Smooth muscle cell (in vitro differentiated cells): ENCODE measurements around the gene ABLIM2. TPM values are rescaled to one million over a fixed set of nuclear protein-coding genes. Genes with fewer than 3 reads are reported as not detected.

Source experiments
- DNase-seq: peaks from one replicate; lab custom pipeline; 2025; ENCODE audit not compliant: unreplicated experiment; lab: John Stamatoyannopoulos, UW
- H2AFZ ChIP-seq: fragments of 200-600 bp; sonication (generic); 2 replicates; pipeline ENCODE4 v1.6.0; 2016; ENCODE audit warnings: antibody characterized with exemption, low read depth, mild to moderate bottlenecking
- H3F3A ChIP-seq: fragments of 200-600 bp; sonication (generic); 2 replicates; pipeline ENCODE4 v1.6.0; 2017; ENCODE audit warnings: antibody characterized with exemption, low read depth
- H3K27ac ChIP-seq: fragments of 200-600 bp; sonication (generic); 2 replicates; pipeline ENCODE4 v1.5.1; 2016; ENCODE audit warnings: low read depth, mild to moderate bottlenecking
- H3K27me3 ChIP-seq: fragments of 200-600 bp; sonication (generic); 2 replicates; pipeline ENCODE4 v1.6.1; 2016; ENCODE audit warnings: low read depth, mild to moderate bottlenecking
- H3K36me3 ChIP-seq: fragments of 200-600 bp; sonication (generic); 2 replicates; pipeline ENCODE4 v1.5.1; 2016; ENCODE audit warnings: low read depth
- H3K4me1 ChIP-seq: fragments of 200-600 bp; sonication (generic); 2 replicates; pipeline ENCODE4 v1.5.1; 2016; ENCODE audit warnings: low read depth
- H3K4me2 ChIP-seq: fragments of 200-600 bp; sonication (generic); 2 replicates; pipeline ENCODE4 v1.6.0; 2016; ENCODE audit warnings: mild to moderate bottlenecking
- H3K4me3 ChIP-seq: fragments of 200-600 bp; sonication (generic); 2 replicates; pipeline ENCODE4 v1.5.1; 2016; ENCODE audit warnings: mild to moderate bottlenecking
- H3K79me2 ChIP-seq: fragments of 200-600 bp; sonication (generic); 2 replicates; pipeline ENCODE4 v1.6.0; 2016; ENCODE audit warnings: low read depth, mild to moderate bottlenecking
- H3K9ac ChIP-seq: fragments of 200-600 bp; sonication (generic); 2 replicates; pipeline ENCODE4 v1.6.0; 2016; ENCODE audit warnings: low read depth
- H3K9me3 ChIP-seq: fragments of 200-600 bp; sonication (generic); replicated peaks from 2 replicates; pipeline ENCODE4 v1.5.1; 2016; ENCODE audit warnings: low read depth
- H4K20me1 ChIP-seq: fragments of 200-600 bp; sonication (generic); 2 replicates; pipeline ENCODE4 v1.6.0; 2016; ENCODE audit warnings: low read depth
- WGBS: methylation state at CpG from one replicate; pipeline ENCODE4 v1.1.7; 2016; ENCODE audit warnings: low lambda C conversion rate; 5-methylcytosine and 5-hydroxymethylcytosine counted together
- polyA plus RNA-seq: library from polyadenylated mRNA; unstranded; fragments of >200 nt; fragmentation: Nextera tagmentation; extraction: Ambion mirVana; gene quantifications from 2 replicates; pipeline ENCODE4 v1.2.1, GENCODE V29; 2016
- total RNA-seq: library from RNA; depleted of rRNA; stranded (reverse); fragments of >200 nt; gene quantifications from 2 replicates; pipeline ENCODE4 v1.2.3, GENCODE V29; 2014
- TF ChIP-seq, protein P1 (sequence below): fragments of 200-600 bp; sonication (generic); IDR thresholded peaks from 2 replicates; pipeline ENCODE4 v1.5.1; 2017; ENCODE audit warnings: borderline replicate concordance, mild to moderate bottlenecking, antibody characterized with exemption; ENCODE audit not compliant: insufficient read depth, poor library complexity, severe bottlenecking

Gene ABLIM2
- total and polyA plus RNA-seq, 2 experiments from 2014 or later: 0.08 TPM; not detected in 1

DNA sequence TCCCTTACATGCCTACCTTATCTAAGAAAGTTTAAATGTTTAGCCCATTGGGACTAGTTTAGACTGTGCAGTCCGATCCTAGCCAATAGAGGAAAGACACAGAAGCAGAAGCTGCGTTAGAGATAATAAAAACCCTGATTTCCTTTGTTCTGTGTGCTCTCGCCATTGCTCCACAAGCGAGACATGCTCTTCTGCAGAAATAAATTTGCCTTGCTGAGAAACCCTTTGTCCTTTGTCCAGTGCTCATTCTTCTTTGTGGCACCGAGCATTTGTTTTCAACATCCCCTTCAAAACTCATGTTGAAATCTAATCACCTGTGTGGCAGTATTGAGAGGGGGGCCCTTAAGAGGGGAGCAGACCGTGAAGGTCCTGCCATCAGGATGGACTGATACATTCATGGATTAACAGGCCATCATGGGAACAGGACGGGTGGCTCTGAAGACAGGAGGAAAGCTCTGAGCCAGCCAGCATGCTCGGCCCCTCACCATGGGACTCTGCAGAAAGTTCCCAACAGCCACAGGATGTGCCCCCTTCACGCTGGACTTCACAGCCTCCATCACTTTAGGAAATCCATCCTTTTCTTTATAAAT lies 94.5 kb downstream of the ABLIM2 start:
- WGBS: 76% methylated on average over 9 of the region's 9 CpGs
- TF ChIP-seq, protein P1, sequence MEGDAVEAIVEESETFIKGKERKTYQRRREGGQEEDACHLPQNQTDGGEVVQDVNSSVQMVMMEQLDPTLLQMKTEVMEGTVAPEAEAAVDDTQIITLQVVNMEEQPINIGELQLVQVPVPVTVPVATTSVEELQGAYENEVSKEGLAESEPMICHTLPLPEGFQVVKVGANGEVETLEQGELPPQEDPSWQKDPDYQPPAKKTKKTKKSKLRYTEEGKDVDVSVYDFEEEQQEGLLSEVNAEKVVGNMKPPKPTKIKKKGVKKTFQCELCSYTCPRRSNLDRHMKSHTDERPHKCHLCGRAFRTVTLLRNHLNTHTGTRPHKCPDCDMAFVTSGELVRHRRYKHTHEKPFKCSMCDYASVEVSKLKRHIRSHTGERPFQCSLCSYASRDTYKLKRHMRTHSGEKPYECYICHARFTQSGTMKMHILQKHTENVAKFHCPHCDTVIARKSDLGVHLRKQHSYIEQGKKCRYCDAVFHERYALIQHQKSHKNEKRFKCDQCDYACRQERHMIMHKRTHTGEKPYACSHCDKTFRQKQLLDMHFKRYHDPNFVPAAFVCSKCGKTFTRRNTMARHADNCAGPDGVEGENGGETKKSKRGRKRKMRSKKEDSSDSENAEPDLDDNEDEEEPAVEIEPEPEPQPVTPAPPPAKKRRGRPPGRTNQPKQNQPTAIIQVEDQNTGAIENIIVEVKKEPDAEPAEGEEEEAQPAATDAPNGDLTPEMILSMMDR: no peak
- H3K27ac ChIP-seq: no peak overlapping the region

DNA sequence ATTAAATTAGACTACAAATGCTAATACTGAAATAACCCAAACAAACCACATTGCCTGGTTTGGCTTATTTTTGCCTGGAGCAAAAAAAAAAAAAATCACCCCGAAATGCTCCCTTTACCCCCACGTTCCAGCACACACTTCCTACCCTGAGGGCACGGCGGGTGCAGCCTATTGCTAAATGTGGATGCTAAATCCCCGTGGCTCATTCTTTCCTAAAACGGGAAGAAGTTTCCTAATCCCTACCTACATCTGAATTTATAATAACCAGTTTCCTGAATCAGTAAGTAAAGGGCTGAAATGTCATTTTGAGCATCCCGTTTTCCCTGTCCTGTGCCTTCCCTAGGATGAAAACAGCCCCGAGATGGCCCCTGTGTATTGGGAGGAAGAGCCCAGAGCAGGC lies 97.0 kb downstream of the ABLIM2 start:
- no peaks in the 10 kb centered on the region for H4K20me1 ChIP-seq
- no peak overlapping the region for H3K27ac ChIP-seq
- H3K27me3 ChIP-seq: no peaks in the 10 kb centered on the region
- no peaks in the 10 kb centered on the region for H3K36me3 ChIP-seq
- WGBS: 90% methylated on average over 8 of the region's 8 CpGs
- no peaks in the 10 kb centered on the region for H3F3A ChIP-seq
- H3K9me3 ChIP-seq: no peaks in the 10 kb centered on the region
- no peaks in the 10 kb centered on the region for H3K79me2 ChIP-seq
- H3K4me2 ChIP-seq: no peak overlapping the region
- TF ChIP-seq, protein P1: no peak
- no peak for DNase-seq
- peaks cover 5% of the 10 kb centered on the region for H3K4me1 ChIP-seq
- H3K9ac ChIP-seq: no peak overlapping the region
- no peak overlapping the region for H3K4me3 ChIP-seq
- H2AFZ ChIP-seq: no peak overlapping the region

More for the DNA sequence above, 94.5 kb downstream of the ABLIM2 start:
- Histone ChIP-seq H3K79me2 (no peaks in the 10 kb centered on the region), H3K4me1 (peaks cover 5% of the 10 kb centered on the region), H3F3A (no peaks in the 10 kb centered on the region), H4K20me1 (no peaks in the 10 kb centered on the region), H3K27me3 (no peaks in the 10 kb centered on the region), H3K36me3 (no peaks in the 10 kb centered on the region), H3K9ac (no peak overlapping the region), H3K4me2 (no peak overlapping the region), H3K9me3 (no peaks in the 10 kb centered on the region), H2AFZ (peak overlapping the region; percentile 5), H3K4me3 (no peak overlapping the region)
- DNase-seq: no peak

DNA sequence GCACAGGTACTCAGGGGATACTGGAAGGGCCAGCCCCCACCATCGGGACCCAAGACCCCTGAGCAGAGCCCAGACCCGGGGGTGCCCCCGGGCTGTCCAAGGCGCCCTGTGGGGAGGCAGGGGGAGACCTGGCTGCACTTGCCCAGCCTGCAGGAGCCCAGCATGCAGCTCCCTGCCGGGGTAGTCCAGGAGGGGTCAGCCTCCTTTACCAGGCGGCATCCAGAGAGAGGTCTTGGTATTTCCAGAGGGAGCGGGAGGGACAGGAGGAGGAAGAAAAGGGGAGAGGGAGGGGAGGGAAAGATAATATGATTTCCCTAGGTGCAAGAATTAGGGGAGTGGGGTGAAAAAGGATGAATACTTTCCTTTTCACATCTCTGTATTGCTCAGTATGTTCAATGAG lies 97.5 kb downstream of the ABLIM2 start:
- Histone ChIP-seq H3K4me1 (peaks cover 5% of the 10 kb centered on the region), H4K20me1 (no peaks in the 10 kb centered on the region), H3K4me3 (no peak overlapping the region), H2AFZ (no peak overlapping the region), H3K79me2 (no peaks in the 10 kb centered on the region), H3K27me3 (no peaks in the 10 kb centered on the region), H3K4me2 (no peak overlapping the region), H3K27ac (no peak overlapping the region), H3F3A (no peaks in the 10 kb centered on the region), H3K9me3 (no peaks in the 10 kb centered on the region), H3K9ac (no peak overlapping the region), H3K36me3 (no peaks in the 10 kb centered on the region)
- WGBS: 81% methylated on average over 7 of the region's 7 CpGs
- DNase-seq: no peak
- TF ChIP-seq, protein P1: no peak

DNA sequence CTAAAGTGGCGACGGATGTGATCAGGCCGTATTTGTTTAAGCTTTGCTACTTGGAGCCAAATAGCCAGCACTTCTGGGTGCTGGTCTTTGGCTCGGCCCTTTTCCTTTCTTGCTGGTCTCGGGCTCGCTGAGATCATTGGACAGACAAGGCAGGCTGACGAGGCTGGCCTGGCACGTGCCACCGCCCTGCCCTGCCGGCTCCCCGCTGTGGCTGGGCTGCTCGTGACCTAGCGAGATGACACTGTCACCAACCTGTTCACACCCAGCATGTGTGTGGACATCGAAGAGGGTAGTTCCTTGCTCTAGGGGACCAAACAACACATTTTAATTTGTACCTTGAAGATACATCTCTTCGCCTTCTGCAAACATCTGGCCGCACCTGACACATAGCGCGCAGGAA lies 98.0 kb downstream of the ABLIM2 start:
- Histone ChIP-seq H3K27me3 (no peaks in the 10 kb centered on the region), H3K4me1 (peaks cover 5% of the 10 kb centered on the region), H3F3A (no peaks in the 10 kb centered on the region), H3K4me3 (no peak overlapping the region), H3K9me3 (no peaks in the 10 kb centered on the region), H3K79me2 (no peaks in the 10 kb centered on the region), H4K20me1 (no peaks in the 10 kb centered on the region), H3K4me2 (no peak overlapping the region), H3K27ac (no peak overlapping the region), H3K9ac (no peak overlapping the region), H3K36me3 (no peaks in the 10 kb centered on the region), H2AFZ (no peak overlapping the region)
- DNase-seq: no peak
- TF ChIP-seq, protein P1: no peak
- 96% methylated on average over 18 of the region's 18 CpGs for WGBS
